ENCODE data around the gene PCIF1. TPM values are rescaled to one million over a fixed set of nuclear protein-coding genes. Genes with fewer than 3 reads are reported as not detected.

Gene PCIF1
- total RNA-seq, 1 donor from 2014 or later: 43.1 TPM

GRCh38 chr20:45968081-45968671 lies 33.7 kb downstream of the PCIF1 start:
- no peak overlapping the region for H3K27ac ChIP-seq
- intact Hi-C loops (cut with DNase I): no loop called here
- peaks cover 65% of the 10 kb centered on the region for H3K36me3 ChIP-seq
- ATAC-seq: no peak
- peak; percentile 61 for DNase-seq
- TF ChIP-seq CTCF (IDR thresholded peaks at IDR 0.05): no peak
- H3K27me3 ChIP-seq: no peaks in the 10 kb centered on the region
- H3K4me1 ChIP-seq: peaks cover 16% of the 10 kb centered on the region
- no peaks in the 10 kb centered on the region for H3K9me3 ChIP-seq
- H3K4me3 ChIP-seq: no peak overlapping the region

- Histone ChIP-seq H3K9me3 (no peaks in the 10 kb centered on the region), H3K27me3 (no peaks in the 10 kb centered on the region), H3K4me1 (peaks cover 16% of the 10 kb centered on the region), H3K4me3 (no peak overlapping the region), H3K27ac (no peak overlapping the region), H3K36me3 (peaks cover 56% of the 10 kb centered on the region)
- intact Hi-C loops (cut with DNase I): no loop called here
- no peak for TF ChIP-seq CTCF (IDR thresholded peaks at IDR 0.05)
- DNase-seq (peak; percentile 67), ATAC-seq (no peak)
These were observed 34.6 kb downstream of the PCIF1 start for GRCh38 chr20:45968801-45969711.

GRCh38 chr20:45969712-45970634 lies 35.5 kb downstream of the PCIF1 start:
- peaks cover 47% of the 10 kb centered on the region for H3K36me3 ChIP-seq
- ATAC-seq (no peak), DNase-seq (peak; percentile 62)
- H3K27ac ChIP-seq: peak overlapping the region; percentile 100
- peaks cover 16% of the 10 kb centered on the region for H3K4me1 ChIP-seq
- no peaks in the 10 kb centered on the region for H3K9me3 ChIP-seq
- no peaks in the 10 kb centered on the region for H3K27me3 ChIP-seq
- peak; percentile 58 for TF ChIP-seq CTCF (IDR thresholded peaks at IDR 0.05)
- peak overlapping the region; percentile 99 for H3K4me3 ChIP-seq
- intact Hi-C loops (cut with DNase I): no loop called here

- Histone ChIP-seq H3K4me3 (peak overlapping the region; percentile 99), H3K4me1 (peaks cover 16% of the 10 kb centered on the region), H3K27me3 (no peaks in the 10 kb centered on the region), H3K27ac (peak overlapping the region; percentile 100), H3K9me3 (no peaks in the 10 kb centered on the region), H3K36me3 (peaks cover 38% of the 10 kb centered on the region)
- no peak for TF ChIP-seq CTCF (IDR thresholded peaks at IDR 0.05)
- intact Hi-C loops (cut with DNase I): no loop called here
- DNase-seq: peak; percentile 76
- ATAC-seq: no peak
These were observed 36.4 kb downstream of the PCIF1 start for GRCh38 chr20:45970646-45971424.

- no peak for TF ChIP-seq CTCF (IDR thresholded peaks at IDR 0.05)
- ATAC-seq (no peak), DNase-seq (no peak)
- H3K4me1 ChIP-seq: peaks cover 16% of the 10 kb centered on the region
- H3K9me3 ChIP-seq: no peaks in the 10 kb centered on the region
- H3K27ac ChIP-seq: peak overlapping the region; percentile 100
- intact Hi-C loops (cut with DNase I): no loop called here
- H3K36me3 ChIP-seq: peaks cover 33% of the 10 kb centered on the region
- H3K4me3 ChIP-seq: peak overlapping the region; percentile 99
- H3K27me3 ChIP-seq: no peaks in the 10 kb centered on the region
These were observed 36.9 kb downstream of the PCIF1 start for GRCh38 chr20:45971425-45971674.
